Measurements from ENCODE around the gene VAMP5. TPM values are rescaled to one million over a fixed set of nuclear protein-coding genes. Genes with fewer than 3 reads are reported as not detected.

The VAMP5 gene
- total RNA-seq, 6 experiments from 2014 or later, result 51.2 to 84.2 (median 71.4) TPM

- H3K9me3 Mint-ChIP-seq, result no peaks in the 10 kb centered on the region
- H3K4me3 Mint-ChIP-seq, result peak overlapping the region; percentile 81
- TF ChIP-seq CTCF (IDR thresholded peaks at IDR 0.05), result no peak
- no peaks in the 10 kb centered on the region for H3K36me3 Mint-ChIP-seq (ENCODE audit: low read depth)
- H3K27ac Mint-ChIP-seq, result peak overlapping the region; percentile 81
- H3K27me3 Mint-ChIP-seq (ENCODE audit: insufficient read depth), result peaks cover 8% of the 10 kb centered on the region
- DNase-seq, result no peak
- peaks cover 41% of the 10 kb centered on the region for H3K4me1 Mint-ChIP-seq (ENCODE audit: low read depth)
These were observed 421 bp upstream of the VAMP5 start for GRCh38 chr2:85583667-85584353.

GRCh38 chr2:85584857-85585780 lies 888 bp downstream of the VAMP5 start:
- Mint-ChIP-seq H3K27ac (peak overlapping the region; percentile 96), H3K9me3 (no peaks in the 10 kb centered on the region), H3K27me3 (ENCODE audit: insufficient read depth) (peaks cover 4% of the 10 kb centered on the region), H3K4me1 (ENCODE audit: low read depth) (peaks cover 45% of the 10 kb centered on the region), H3K4me3 (peak overlapping the region; percentile 81), H3K36me3 (ENCODE audit: low read depth) (no peaks in the 10 kb centered on the region)
- TF ChIP-seq CTCF (IDR thresholded peaks at IDR 0.05), result no peak
- peak; percentile 65 for DNase-seq

DNA sequence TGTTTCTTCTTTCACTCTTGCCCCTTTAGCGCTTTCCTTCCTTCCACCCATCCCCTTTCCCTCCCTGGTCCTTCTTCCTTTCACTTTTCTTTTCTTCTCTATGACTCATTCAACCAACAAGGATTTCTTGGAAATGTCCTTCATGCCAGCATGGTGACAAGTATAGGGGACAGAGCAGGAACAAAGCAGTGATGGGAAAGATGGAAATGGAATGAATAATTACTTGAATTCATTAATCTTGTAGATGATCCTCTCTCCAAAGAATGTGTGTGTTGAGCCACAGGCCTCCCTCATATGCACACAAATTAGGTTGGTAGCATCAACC lies 1.5 kb downstream of the VAMP5 start:
- Mint-ChIP-seq H3K27ac (peak overlapping the region; percentile 96), H3K4me1 (ENCODE audit: low read depth) (peaks cover 52% of the 10 kb centered on the region), H3K9me3 (no peaks in the 10 kb centered on the region), H3K27me3 (ENCODE audit: insufficient read depth) (peaks cover 4% of the 10 kb centered on the region), H3K36me3 (ENCODE audit: low read depth) (no peaks in the 10 kb centered on the region), H3K4me3 (peak overlapping the region; percentile 81)
- no peak for TF ChIP-seq CTCF (IDR thresholded peaks at IDR 0.05)
- DNase-seq, result peak; percentile 56

DNA sequence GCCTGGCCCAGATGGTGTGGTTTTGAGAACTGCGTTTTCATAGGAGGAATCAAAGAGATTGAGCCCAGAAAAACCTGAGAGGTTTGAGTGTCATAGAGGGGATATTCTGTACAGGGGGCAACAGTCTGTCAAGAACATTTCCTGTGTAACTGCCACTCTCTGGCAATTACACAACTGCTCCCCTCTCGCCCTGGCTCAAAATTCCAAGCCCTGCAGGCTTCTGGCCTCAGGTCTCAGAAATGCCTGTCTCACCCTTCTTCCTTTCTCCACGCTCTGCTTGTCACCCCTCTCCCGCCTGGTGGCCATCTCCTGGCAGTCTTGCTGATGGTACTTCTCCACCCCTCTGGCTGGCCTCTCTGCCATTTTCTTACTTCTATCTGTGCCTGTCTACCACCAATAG lies 4.0 kb downstream of the VAMP5 start:
- no peak overlapping the region for H3K4me3 Mint-ChIP-seq
- H3K4me1 Mint-ChIP-seq (ENCODE audit: low read depth), result peaks cover 60% of the 10 kb centered on the region
- H3K27ac Mint-ChIP-seq, result no peak overlapping the region
- H3K27me3 Mint-ChIP-seq (ENCODE audit: insufficient read depth), result peaks cover 1% of the 10 kb centered on the region
- no peak for TF ChIP-seq CTCF (IDR thresholded peaks at IDR 0.05)
- no peaks in the 10 kb centered on the region for H3K9me3 Mint-ChIP-seq
- no peak for DNase-seq
- H3K36me3 Mint-ChIP-seq (ENCODE audit: low read depth), result peaks cover 4% of the 10 kb centered on the region; the same call in 1 of the 2 replicates

DNA sequence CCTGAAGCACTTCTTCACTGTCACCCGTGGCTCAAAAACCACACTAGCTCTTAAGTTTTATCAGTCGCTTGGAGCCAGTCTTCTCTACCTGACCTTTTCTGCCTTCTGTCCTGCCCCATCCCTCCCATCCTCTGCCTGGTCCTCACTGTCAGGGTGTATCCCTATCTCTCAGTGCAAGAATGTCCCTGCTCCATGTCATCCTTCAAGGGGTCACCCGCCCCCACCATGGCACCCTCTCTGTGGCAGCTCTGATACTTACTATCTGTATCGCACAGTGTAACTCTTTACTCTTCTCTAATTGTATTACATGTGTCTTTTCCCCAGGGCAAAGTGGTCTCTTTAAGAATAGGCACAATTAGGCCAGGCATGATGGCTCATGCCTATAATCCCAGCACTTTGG lies 4.4 kb downstream of the VAMP5 start:
- H3K4me1 Mint-ChIP-seq (ENCODE audit: low read depth), result peaks cover 56% of the 10 kb centered on the region
- no peak for TF ChIP-seq CTCF (IDR thresholded peaks at IDR 0.05)

More for the DNA sequence above, 4.4 kb downstream of the VAMP5 start:
- DNase-seq, result no peak
- Mint-ChIP-seq H3K4me3 (no peak overlapping the region), H3K36me3 (ENCODE audit: low read depth) (peaks cover 4% of the 10 kb centered on the region; the same call in 1 of the 2 replicates), H3K27me3 (ENCODE audit: insufficient read depth) (peaks cover 1% of the 10 kb centered on the region), H3K27ac (no peak overlapping the region), H3K9me3 (no peaks in the 10 kb centered on the region)

All from HFFc6 (cell line).